Neural progenitor cell (in vitro differentiated cells): Measurements from ENCODE around the gene QRICH1. TPM values are rescaled to one million over a fixed set of nuclear protein-coding genes. Genes with fewer than 3 reads are reported as not detected.

ENCODE experiments used
- DNase-seq: peaks from one replicate; pipeline ENCODE4 v3.0.0-alpha.2; 2016; ENCODE audit warnings: low spot score
- H2AFZ ChIP-seq: fragments of 200-600 bp; sonication (generic); replicated peaks from 2 replicates; pipeline ENCODE4 v1.6.1; 2016; ENCODE audit warnings: antibody characterized with exemption
- H3F3A ChIP-seq: fragments of 200-600 bp; sonication (generic); 2 replicates; pipeline ENCODE4 v1.6.1; 2016; ENCODE audit warnings: antibody characterized with exemption, low read depth
- H3K27ac ChIP-seq: fragments of 200-600 bp; sonication (generic); 2 replicates; pipeline ENCODE4 v1.5.1; 2016; ENCODE audit warnings: mild to moderate bottlenecking
- H3K27me3 ChIP-seq: fragments of 200-600 bp; sonication (generic); 2 replicates; pipeline ENCODE4 v1.6.1; 2016; ENCODE audit warnings: mild to moderate bottlenecking, moderate library complexity
- H3K36me3 ChIP-seq: fragments of 200-600 bp; sonication (generic); 2 replicates; pipeline ENCODE4 v1.5.1; 2016
- H3K4me1 ChIP-seq: fragments of 200-600 bp; sonication (generic); 2 replicates; pipeline ENCODE4 v1.6.1; 2016; ENCODE audit warnings: mixed run types
- H3K4me2 ChIP-seq: fragments of 200-600 bp; sonication (generic); 2 replicates; pipeline ENCODE4 v1.6.1; 2016
- H3K4me3 ChIP-seq: fragments of 200-600 bp; sonication (generic); 2 replicates; pipeline ENCODE4 v1.5.1; 2016
- H3K79me2 ChIP-seq: fragments of 200-600 bp; sonication (generic); 2 replicates; pipeline ENCODE4 v1.6.1; 2016; ENCODE audit warnings: low read depth
- H3K9ac ChIP-seq: fragments of 200-600 bp; sonication (generic); 2 replicates; pipeline ENCODE4 v1.6.1; 2016
- H3K9me3 ChIP-seq: fragments of 200-600 bp; sonication (generic); 2 replicates; pipeline ENCODE4 v1.5.1; 2016; ENCODE audit warnings: low read depth
- H4K20me1 ChIP-seq: fragments of 200-600 bp; sonication (generic); 2 replicates; pipeline ENCODE4 v1.6.1; 2016; ENCODE audit warnings: low read depth
- H3K27ac Mint-ChIP-seq: 3 replicates; pipeline ENCODE4 v1.8.0; 2021; ENCODE audit warnings: mixed read lengths
- H3K27me3 Mint-ChIP-seq: 2 replicates; pipeline ENCODE4 v1.8.0; 2022; ENCODE audit warnings: low read depth, mild to moderate bottlenecking, inconsistent platforms, moderate library complexity, mixed read lengths; ENCODE audit not compliant: insufficient read depth
- H3K36me3 Mint-ChIP-seq: 3 replicates; pipeline ENCODE4 v1.8.0; 2021; ENCODE audit warnings: mixed read lengths
- H3K4me1 Mint-ChIP-seq: 3 replicates; pipeline ENCODE4 v1.8.0; 2021; ENCODE audit warnings: mixed read lengths
- H3K4me3 Mint-ChIP-seq: 3 replicates; pipeline ENCODE4 v1.8.0; 2021; ENCODE audit warnings: mild to moderate bottlenecking, moderate library complexity, mixed read lengths
- H3K9me3 Mint-ChIP-seq: 3 replicates; pipeline ENCODE4 v1.8.0; 2020; ENCODE audit warnings: mixed read lengths
- EZH2 ChIP-seq: fragments of 200-600 bp; sonication (generic); IDR thresholded peaks from 2 replicates; pipeline ENCODE4 v1.6.1; 2017; ENCODE audit warnings: antibody characterized with exemption, mild to moderate bottlenecking, moderate library complexity
- EZH2phosphoT487 ChIP-seq: fragments of 200-600 bp; sonication (generic); IDR thresholded peaks from 2 replicates; pipeline ENCODE4 v1.6.1; 2017; ENCODE audit warnings: antibody characterized with exemption
- total RNA-seq: library from RNA; depleted of rRNA; stranded (reverse); fragments of >200 nt; gene quantifications from 2 replicates; pipeline ENCODE4 v1.2.3, GENCODE V29; 2015; ENCODE audit warnings: low replicate concordance
- TF ChIP-seq, protein P1 (sequence below): fragments of 200-600 bp; sonication (generic); IDR thresholded peaks from 2 replicates; pipeline ENCODE4 v1.5.1; 2017; ENCODE audit warnings: antibody characterized with exemption, mild to moderate bottlenecking

QRICH1 gene
- total RNA-seq, 1 donor from 2014 or later = 167 TPM

DNA sequence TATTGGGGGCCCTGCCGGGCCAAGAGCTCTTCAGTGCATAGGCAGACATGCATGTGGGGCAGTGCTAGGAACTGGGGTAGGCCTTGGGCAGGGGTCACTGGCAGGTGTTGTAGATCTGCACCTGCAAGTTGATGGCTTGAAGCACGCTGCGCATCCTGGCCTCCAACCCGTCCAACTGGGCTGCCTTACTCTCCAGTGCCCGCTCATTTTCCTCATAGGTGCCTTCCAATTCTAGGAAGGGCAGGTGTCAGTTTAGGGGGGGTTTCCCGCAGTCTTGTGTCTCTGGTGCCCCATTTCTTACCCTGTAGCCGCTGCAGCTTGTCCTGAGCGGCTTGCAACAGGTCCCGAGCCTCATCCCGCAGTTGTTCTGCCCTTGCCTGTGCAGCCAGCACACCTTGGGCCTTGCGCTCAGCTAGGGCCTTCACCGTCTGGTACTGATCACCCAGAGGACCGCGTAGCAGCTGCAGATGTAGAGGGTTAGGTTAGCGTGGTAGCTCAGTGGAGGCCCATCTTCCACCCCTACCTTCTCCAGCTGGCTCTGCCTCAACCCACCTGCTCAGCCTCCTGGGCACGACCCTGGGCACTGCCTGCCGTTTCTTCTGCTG is 27.4 kb upstream of the QRICH1 start:
- Histone ChIP-seq H3K4me1 (no peaks in the 10 kb centered on the region), H3K9me3 (no peaks in the 10 kb centered on the region), H3F3A (peaks cover 23% of the 10 kb centered on the region), H4K20me1 (no peaks in the 10 kb centered on the region), H3K9ac (no peak overlapping the region), H3K36me3 (no peaks in the 10 kb centered on the region), H3K4me3 (peak overlapping the region; percentile 90), H3K27ac (peak overlapping the region; percentile 88), H2AFZ (peak overlapping the region; percentile 74), H3K4me2 (peak overlapping the region; percentile 94), H3K27me3 (no peaks in the 10 kb centered on the region), H3K79me2 (peaks cover 18% of the 10 kb centered on the region)
- Mint-ChIP-seq H3K9me3 (no peaks in the 10 kb centered on the region), H3K27ac (peak overlapping the region; percentile 82), H3K4me1 (peaks cover 4% of the 10 kb centered on the region), H3K36me3 (peaks cover 6% of the 10 kb centered on the region), H3K27me3 (peaks cover 2% of the 10 kb centered on the region), H3K4me3 (peak overlapping the region; percentile 92)
- TF ChIP-seq, protein P1, sequence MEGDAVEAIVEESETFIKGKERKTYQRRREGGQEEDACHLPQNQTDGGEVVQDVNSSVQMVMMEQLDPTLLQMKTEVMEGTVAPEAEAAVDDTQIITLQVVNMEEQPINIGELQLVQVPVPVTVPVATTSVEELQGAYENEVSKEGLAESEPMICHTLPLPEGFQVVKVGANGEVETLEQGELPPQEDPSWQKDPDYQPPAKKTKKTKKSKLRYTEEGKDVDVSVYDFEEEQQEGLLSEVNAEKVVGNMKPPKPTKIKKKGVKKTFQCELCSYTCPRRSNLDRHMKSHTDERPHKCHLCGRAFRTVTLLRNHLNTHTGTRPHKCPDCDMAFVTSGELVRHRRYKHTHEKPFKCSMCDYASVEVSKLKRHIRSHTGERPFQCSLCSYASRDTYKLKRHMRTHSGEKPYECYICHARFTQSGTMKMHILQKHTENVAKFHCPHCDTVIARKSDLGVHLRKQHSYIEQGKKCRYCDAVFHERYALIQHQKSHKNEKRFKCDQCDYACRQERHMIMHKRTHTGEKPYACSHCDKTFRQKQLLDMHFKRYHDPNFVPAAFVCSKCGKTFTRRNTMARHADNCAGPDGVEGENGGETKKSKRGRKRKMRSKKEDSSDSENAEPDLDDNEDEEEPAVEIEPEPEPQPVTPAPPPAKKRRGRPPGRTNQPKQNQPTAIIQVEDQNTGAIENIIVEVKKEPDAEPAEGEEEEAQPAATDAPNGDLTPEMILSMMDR = no peak
- TF ChIP-seq EZH2phosphoT487 (no peak), EZH2 (no peak)
- no peak for DNase-seq

DNA sequence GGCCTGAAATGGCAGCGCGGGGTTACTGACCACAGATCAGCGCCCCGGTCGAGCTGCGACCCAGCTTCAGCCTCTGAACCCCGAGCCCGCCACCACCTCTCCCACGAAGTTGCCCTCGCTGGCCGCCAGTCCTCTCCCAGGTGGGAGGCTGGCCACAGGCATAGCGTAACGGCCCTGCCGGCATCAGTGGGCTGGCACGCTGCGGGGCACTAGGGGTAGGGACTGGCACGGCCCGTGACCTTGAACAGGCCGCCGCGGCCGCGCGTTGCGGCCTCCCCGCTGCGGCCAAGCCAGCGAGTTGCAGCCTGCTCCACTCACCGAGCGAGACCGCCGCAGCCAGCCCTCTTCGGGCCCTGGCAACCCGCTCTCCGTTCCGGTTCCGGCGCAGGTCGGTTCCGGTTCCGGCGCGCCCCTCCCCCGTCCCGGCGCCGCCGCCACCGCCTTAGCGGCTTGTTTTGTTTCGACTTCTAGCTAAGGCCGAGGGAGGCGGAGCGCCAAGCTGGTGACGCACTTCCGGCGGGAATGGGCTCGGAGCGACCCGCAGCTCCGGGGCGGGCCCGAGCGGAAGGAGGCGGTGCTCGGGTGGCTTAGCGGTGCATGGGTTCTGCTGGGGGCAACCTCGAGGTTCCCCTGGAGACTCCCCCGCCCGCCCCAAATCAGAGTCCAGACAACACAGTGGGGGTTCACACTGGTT is 26.7 kb upstream of the QRICH1 start, which contains the start of gene USP19:
USP19 (minus strand) TSS at position 386 of the 694 bp plus-strand sequence. CDS start 1,678 bp downstream, outside the sequence.
- peaks cover 23% of the 10 kb centered on the region for H3F3A ChIP-seq
- TF ChIP-seq EZH2phosphoT487 (no peak), EZH2 (no peak)
- TF ChIP-seq, protein P1 = no peak
- H3K4me1 Mint-ChIP-seq = peaks cover 4% of the 10 kb centered on the region
- H3K9ac ChIP-seq = peak within 1 kb of the TSS; percentile 86
- no peaks in the 10 kb centered on the region for H3K36me3 ChIP-seq
- H3K27me3 ChIP-seq = no peaks in the 10 kb centered on the region
- peak within 1 kb of the TSS; percentile 92 for H3K4me3 Mint-ChIP-seq
- H3K79me2 ChIP-seq = peaks cover 18% of the 10 kb centered on the region
- H3K4me2 ChIP-seq = peak within 1 kb of the TSS; percentile 94
- H3K9me3 ChIP-seq = no peaks in the 10 kb centered on the region
- no peaks in the 10 kb centered on the region for H3K9me3 Mint-ChIP-seq
- H2AFZ ChIP-seq = peak within 1 kb of the TSS; percentile 74
- peaks cover 6% of the 10 kb centered on the region for H3K36me3 Mint-ChIP-seq
- no peaks in the 10 kb centered on the region for H4K20me1 ChIP-seq
- DNase-seq = peak; percentile 96
- H3K27ac ChIP-seq = peak within 1 kb of the TSS; percentile 88
- H3K4me1 ChIP-seq = no peaks in the 10 kb centered on the region
- H3K27me3 Mint-ChIP-seq = peaks cover 2% of the 10 kb centered on the region
- peak within 1 kb of the TSS; percentile 82 for H3K27ac Mint-ChIP-seq
- H3K4me3 ChIP-seq = peak within 1 kb of the TSS; percentile 90

DNA sequence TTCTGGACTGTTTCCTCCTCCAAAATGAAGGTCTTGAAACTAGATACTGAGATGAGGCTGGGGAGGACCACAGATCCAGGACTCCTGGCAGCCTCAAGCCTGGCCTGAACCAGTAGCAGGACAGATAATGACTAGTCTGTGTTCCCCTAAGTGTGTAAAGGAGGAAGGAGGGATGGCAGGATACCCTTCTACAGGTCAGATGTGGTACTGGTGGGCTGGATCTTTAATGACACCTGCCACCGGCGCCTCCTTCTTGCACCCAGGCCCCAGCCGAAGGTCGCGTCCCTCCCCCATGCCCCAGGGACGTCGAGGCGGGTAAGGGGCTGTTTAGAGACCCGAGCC is 26.2 kb upstream of the QRICH1 start:
- Mint-ChIP-seq H3K4me3 (peak overlapping the region; percentile 92), H3K4me1 (peaks cover 4% of the 10 kb centered on the region), H3K36me3 (peaks cover 11% of the 10 kb centered on the region), H3K27ac (peak overlapping the region; percentile 79), H3K27me3 (peaks cover 2% of the 10 kb centered on the region), H3K9me3 (no peaks in the 10 kb centered on the region)
- Histone ChIP-seq H3K27me3 (no peaks in the 10 kb centered on the region), H3K4me2 (peak overlapping the region; percentile 94), H3K9me3 (no peaks in the 10 kb centered on the region), H3K9ac (peak overlapping the region; percentile 86), H3K4me1 (no peaks in the 10 kb centered on the region), H3K36me3 (no peaks in the 10 kb centered on the region), H2AFZ (no peak overlapping the region), H3K4me3 (peak overlapping the region; percentile 90), H3K27ac (peak overlapping the region; percentile 88), H3F3A (peaks cover 23% of the 10 kb centered on the region), H3K79me2 (peaks cover 18% of the 10 kb centered on the region), H4K20me1 (no peaks in the 10 kb centered on the region)
- TF ChIP-seq EZH2phosphoT487 = no peak
- no peak for TF ChIP-seq EZH2
- TF ChIP-seq, protein P1 = no peak
- DNase-seq = no peak
